Stimulated activated CD8-positive, alpha-beta memory T cell treated with anti-CD3 and anti-CD28 coated beads, Interleukin-4, amount 100 ng/mL, for 24 hours (primary cell): Measurements from ENCODE around the gene CALHM6.

Source experiments
- DNase-seq: peaks from one replicate; pipeline ENCODE4 v3.0.0-alpha.2; 2020; ENCODE audit warnings: low read depth

The CALHM6 gene

GRCh38 chr6:116461331-116461931 lies at the start of gene CALHM6:
CALHM6 (plus strand) TSS chr6:116461375; CDS start chr6:116461930, 555 bp downstream.
- DNase-seq = no peak

GRCh38 chr6:116412270-116412669 lies 48.9 kb upstream of the CALHM6 start:
- DNase-seq = no peak

GRCh38 chr6:116413357-116413756 lies 47.8 kb upstream of the CALHM6 start:
- no peak for DNase-seq

- DNase-seq = no peak
Measured at GRCh38 chr6:116417661-116418060, 43.5 kb upstream of the CALHM6 start.

GRCh38 chr6:116419069-116419786 lies 41.9 kb upstream of the CALHM6 start:
- no peak for DNase-seq

GRCh38 chr6:116420341-116420740 lies 40.8 kb upstream of the CALHM6 start:
- no peak for DNase-seq

GRCh38 chr6:116422238-116422637 lies 38.9 kb upstream of the CALHM6 start:
- no peak for DNase-seq

GRCh38 chr6:116424001-116424400 lies 37.2 kb upstream of the CALHM6 start:
- DNase-seq = no peak

- DNase-seq = no peak
Measured at GRCh38 chr6:116426551-116426950, 34.6 kb upstream of the CALHM6 start.

GRCh38 chr6:116429111-116429510 lies 32.1 kb upstream of the CALHM6 start:
- DNase-seq = no peak

GRCh38 chr6:116430860-116431259 lies 30.3 kb upstream of the CALHM6 start:
- DNase-seq = no peak

GRCh38 chr6:116431964-116432595 lies 29.1 kb upstream of the CALHM6 start:
- no peak for DNase-seq

GRCh38 chr6:116433206-116433712 lies 27.9 kb upstream of the CALHM6 start:
- no peak for DNase-seq

GRCh38 chr6:116434056-116434725 lies 27.0 kb upstream of the CALHM6 start:
- no peak for DNase-seq

GRCh38 chr6:116436586-116436985 lies 24.6 kb upstream of the CALHM6 start:
- no peak for DNase-seq

GRCh38 chr6:116437656-116438055 lies 23.5 kb upstream of the CALHM6 start:
- no peak for DNase-seq

- no peak for DNase-seq
Measured at GRCh38 chr6:116438590-116439448, 22.4 kb upstream of the CALHM6 start.

GRCh38 chr6:116439522-116440051 lies 21.6 kb upstream of the CALHM6 start:
- no peak for DNase-seq

- DNase-seq = no peak
Measured at GRCh38 chr6:116443105-116443504, 18.1 kb upstream of the CALHM6 start.

GRCh38 chr6:116444092-116444491 lies 17.1 kb upstream of the CALHM6 start:
- no peak for DNase-seq

- no peak for DNase-seq
Measured at GRCh38 chr6:116444575-116444974, 16.6 kb upstream of the CALHM6 start.
